HCT116 (cell line): Measurements from ENCODE around the gene DNHD1. TPM values are rescaled to one million over a fixed set of nuclear protein-coding genes. Genes with fewer than 3 reads are reported as not detected.

Source experiments
- CEBPB ChIP-seq: IDR thresholded peaks from 2 replicates; pipeline ENCODE4 v1.6.1; 2012; ENCODE audit warnings: low read depth
- EZH2 ChIP-seq: fragments of 200-600 bp; sonication (generic); IDR thresholded peaks from 2 replicates; pipeline ENCODE4 v1.6.1; 2017; ENCODE audit warnings: antibody characterized with exemption, mixed run types
- REST ChIP-seq: IDR thresholded peaks from 2 replicates; pipeline ENCODE4 v1.6.1; 2012; ENCODE audit warnings: low read depth
- SIN3A ChIP-seq: IDR thresholded peaks from 2 replicates; pipeline ENCODE4 v1.6.1; 2012; ENCODE audit warnings: low read depth
- ZBTB33 ChIP-seq: IDR thresholded peaks from 2 replicates; pipeline ENCODE4 v1.6.1; 2011; ENCODE audit warnings: mild to moderate bottlenecking, low read length, moderate library complexity; ENCODE audit not compliant: insufficient replicate concordance; ENCODE audit errors: extremely low read depth
- ZFX ChIP-seq: fragments of 450-650 bp; IDR thresholded peaks from 2 replicates; pipeline ENCODE4 v1.6.1; 2017
- ZNF274 ChIP-seq: fragments of 200-500 bp; sonication (Bioruptor generic); IDR thresholded peaks from 2 replicates; pipeline ENCODE4 v1.6.1; 2014; ENCODE audit warnings: mild to moderate bottlenecking, low read depth, low read length, inconsistent platforms
- total RNA-seq: library from RNA; stranded (reverse); gene quantifications from one replicate; pipeline ENCODE4 v1.2.1, GENCODE V29; 2021; ENCODE audit not compliant: unreplicated experiment

DNHD1 gene
- total RNA-seq, 1 experiment from 2014 or later, result 8.0 TPM

- TF ChIP-seq REST (no peak), ZBTB33 (no peak), CEBPB (no peak), EZH2 (no peak), SIN3A (no peak), ZNF274 (no peak), ZFX (no peak)
- TF ChIP-seq, all 23 proteins: peak for 0
These were observed 104.0 kb downstream of the DNHD1 start (continued) for GRCh38 chr11:6601041-6601461.
